ENCODE data around the gene TMEM52. TPM values are rescaled to one million over a fixed set of nuclear protein-coding genes. Genes with fewer than 3 reads are reported as not detected.

The TMEM52 gene
- total and polyA plus RNA-seq, 9 of the 15 experiments (the other 6 are each of a cell fraction or from before 2014, with no cell fraction given), result 0.37 to 22.5 (median 6.8) TPM

- TF ChIP-seq NBN (IDR thresholded peaks at IDR 0.05; ENCODE audit: low read depth), result no peak
- no peak for TF ChIP-seq HOXB6 (CRISPR knock-in tag; IDR thresholded peaks at IDR 0.05; ENCODE audit: borderline replicate concordance)
- TF ChIP-seq ZFP36 (IDR thresholded peaks at IDR 0.05; ENCODE audit: low read depth, low read length, partially characterized antibody), result no peak
- no peak for TF ChIP-seq ETV6 (IDR thresholded peaks at IDR 0.05; ENCODE audit: borderline replicate concordance in 1 of 2, low read depth in 2 of 2, low read length in 1 of 2)
- no peak for TF ChIP-seq ETV6 (CRISPR knock-in tag; IDR thresholded peaks at IDR 0.05; ENCODE audit: borderline replicate concordance)
- no peak for TF ChIP-seq SRSF7 (optimal IDR thresholded peaks at IDR 0.05; ENCODE audit: low read depth, low read length)
- TF ChIP-seq ZNF830 (CRISPR knock-in tag; IDR thresholded peaks at IDR 0.05), result no peak
- peak; percentile 69; the same call in 1 of the 2 replicates for TF ChIP-seq POLR2AphosphoS5 (IDR thresholded peaks at IDR 0.05; ENCODE audit: control insufficient read depth, insufficient read depth, low read depth, low read length)
- TF ChIP-seq ZC3H11A (IDR thresholded peaks at IDR 0.05; ENCODE audit: low read depth, low read length), result peak; percentile 15; the same call in 1 of the 2 replicates
- peak; percentile 40; the same call in 1 of the 2 replicates for TF ChIP-seq BACH1 (tag; IDR thresholded peaks at IDR 0.05)
- no peak for TF ChIP-seq ZC3H4 (CRISPR knock-in tag; IDR thresholded peaks at IDR 0.05; ENCODE audit: borderline replicate concordance)
- peak; percentile 97 for TF ChIP-seq CTBP1 (IDR thresholded peaks at IDR 0.05; ENCODE audit: borderline replicate concordance)
- TF ChIP-seq ZZZ3 (IDR thresholded peaks at IDR 0.05), result no peak
- no peak for TF ChIP-seq IFI16 (CRISPR knock-in tag; IDR thresholded peaks at IDR 0.05)
These were observed 28.4 kb downstream of the TMEM52 start, which contains the start of gene GNB1 (continued) for GRCh38 chr1:1890506-1891348.

Data from K562 (cell line).